ENCODE data around the gene SP9. TPM values are rescaled to one million over a fixed set of nuclear protein-coding genes. Genes with fewer than 3 reads are reported as not detected.

SP9 gene
- total and polyA plus RNA-seq, 9 of the 15 experiments (the other 6 are each of a cell fraction or from before 2014, with no cell fraction given) = 0.04 to 0.23 (median 0.11) TPM; not detected in 3

DNA sequence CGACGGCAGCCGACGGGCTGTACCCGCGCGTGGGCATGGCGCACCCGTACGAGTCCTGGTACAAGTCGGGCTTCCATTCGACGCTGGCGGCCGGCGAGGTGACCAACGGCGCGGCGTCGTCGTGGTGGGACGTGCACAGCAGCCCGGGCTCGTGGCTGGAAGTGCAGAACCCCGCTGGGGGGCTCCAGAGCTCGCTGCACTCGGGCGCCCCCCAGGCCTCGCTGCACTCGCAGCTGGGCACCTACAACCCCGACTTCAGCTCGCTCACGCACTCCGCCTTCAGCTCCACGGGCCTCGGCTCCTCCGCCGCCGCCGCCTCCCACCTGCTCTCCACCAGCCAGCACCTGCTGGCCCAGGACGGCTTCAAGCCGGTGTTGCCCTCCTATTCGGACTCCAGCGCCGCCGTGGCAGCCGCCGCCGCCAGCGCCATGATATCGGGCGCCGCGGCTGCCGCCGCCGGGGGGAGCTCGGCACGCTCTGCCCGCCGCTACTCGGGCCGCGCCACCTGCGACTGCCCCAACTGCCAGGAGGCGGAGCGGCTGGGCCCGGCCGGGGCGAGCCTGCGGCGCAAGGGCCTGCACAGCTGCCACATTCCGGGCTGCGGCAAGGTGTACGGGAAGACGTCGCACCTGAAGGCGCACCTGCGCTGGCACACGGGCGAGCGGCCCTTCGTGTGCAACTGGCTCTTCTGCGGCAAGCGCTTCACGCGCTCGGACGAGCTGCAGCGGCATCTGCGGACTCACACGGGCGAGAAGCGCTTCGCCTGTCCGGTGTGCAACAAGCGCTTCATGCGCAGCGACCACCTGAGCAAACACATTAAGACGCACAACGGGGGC, 2.0 kb downstream of the SP9 start (continued):
- no peak for TF ChIP-seq SRSF1 (IDR thresholded peaks at IDR 0.05; ENCODE audit: low read depth, low read length)
- 0 out of 2 replicates have a peak, but pooled peaks have one; percentile 1 for TF ChIP-seq JUND (IDR thresholded peaks at IDR 0.05; ENCODE audit: borderline replicate concordance, low read depth, low read length)
- no peak for TF ChIP-seq JUND (tag; IDR thresholded peaks at IDR 0.05; ENCODE audit: borderline replicate concordance, low read depth, low read length)
- TF ChIP-seq, protein P1, sequence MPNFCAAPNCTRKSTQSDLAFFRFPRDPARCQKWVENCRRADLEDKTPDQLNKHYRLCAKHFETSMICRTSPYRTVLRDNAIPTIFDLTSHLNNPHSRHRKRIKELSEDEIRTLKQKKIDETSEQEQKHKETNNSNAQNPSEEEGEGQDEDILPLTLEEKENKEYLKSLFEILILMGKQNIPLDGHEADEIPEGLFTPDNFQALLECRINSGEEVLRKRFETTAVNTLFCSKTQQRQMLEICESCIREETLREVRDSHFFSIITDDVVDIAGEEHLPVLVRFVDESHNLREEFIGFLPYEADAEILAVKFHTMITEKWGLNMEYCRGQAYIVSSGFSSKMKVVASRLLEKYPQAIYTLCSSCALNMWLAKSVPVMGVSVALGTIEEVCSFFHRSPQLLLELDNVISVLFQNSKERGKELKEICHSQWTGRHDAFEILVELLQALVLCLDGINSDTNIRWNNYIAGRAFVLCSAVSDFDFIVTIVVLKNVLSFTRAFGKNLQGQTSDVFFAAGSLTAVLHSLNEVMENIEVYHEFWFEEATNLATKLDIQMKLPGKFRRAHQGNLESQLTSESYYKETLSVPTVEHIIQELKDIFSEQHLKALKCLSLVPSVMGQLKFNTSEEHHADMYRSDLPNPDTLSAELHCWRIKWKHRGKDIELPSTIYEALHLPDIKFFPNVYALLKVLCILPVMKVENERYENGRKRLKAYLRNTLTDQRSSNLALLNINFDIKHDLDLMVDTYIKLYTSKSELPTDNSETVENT (CRISPR knock-in tag; IDR thresholded peaks at IDR 0.05) = no peak
- TF ChIP-seq ZNF57 (CRISPR knock-in tag; IDR thresholded peaks at IDR 0.05) = no peak
- TF ChIP-seq, protein P2, sequence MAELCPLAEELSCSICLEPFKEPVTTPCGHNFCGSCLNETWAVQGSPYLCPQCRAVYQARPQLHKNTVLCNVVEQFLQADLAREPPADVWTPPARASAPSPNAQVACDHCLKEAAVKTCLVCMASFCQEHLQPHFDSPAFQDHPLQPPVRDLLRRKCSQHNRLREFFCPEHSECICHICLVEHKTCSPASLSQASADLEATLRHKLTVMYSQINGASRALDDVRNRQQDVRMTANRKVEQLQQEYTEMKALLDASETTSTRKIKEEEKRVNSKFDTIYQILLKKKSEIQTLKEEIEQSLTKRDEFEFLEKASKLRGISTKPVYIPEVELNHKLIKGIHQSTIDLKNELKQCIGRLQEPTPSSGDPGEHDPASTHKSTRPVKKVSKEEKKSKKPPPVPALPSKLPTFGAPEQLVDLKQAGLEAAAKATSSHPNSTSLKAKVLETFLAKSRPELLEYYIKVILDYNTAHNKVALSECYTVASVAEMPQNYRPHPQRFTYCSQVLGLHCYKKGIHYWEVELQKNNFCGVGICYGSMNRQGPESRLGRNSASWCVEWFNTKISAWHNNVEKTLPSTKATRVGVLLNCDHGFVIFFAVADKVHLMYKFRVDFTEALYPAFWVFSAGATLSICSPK (IDR thresholded peaks at IDR 0.05; ENCODE audit: borderline replicate concordance) = no peak
- TF ChIP-seq PURB (CRISPR knock-in tag; IDR thresholded peaks at IDR 0.05; ENCODE audit: low read depth) = no peak
- TF ChIP-seq EHMT2 (IDR thresholded peaks at IDR 0.05) = no peak
- TF ChIP-seq, protein P3, sequence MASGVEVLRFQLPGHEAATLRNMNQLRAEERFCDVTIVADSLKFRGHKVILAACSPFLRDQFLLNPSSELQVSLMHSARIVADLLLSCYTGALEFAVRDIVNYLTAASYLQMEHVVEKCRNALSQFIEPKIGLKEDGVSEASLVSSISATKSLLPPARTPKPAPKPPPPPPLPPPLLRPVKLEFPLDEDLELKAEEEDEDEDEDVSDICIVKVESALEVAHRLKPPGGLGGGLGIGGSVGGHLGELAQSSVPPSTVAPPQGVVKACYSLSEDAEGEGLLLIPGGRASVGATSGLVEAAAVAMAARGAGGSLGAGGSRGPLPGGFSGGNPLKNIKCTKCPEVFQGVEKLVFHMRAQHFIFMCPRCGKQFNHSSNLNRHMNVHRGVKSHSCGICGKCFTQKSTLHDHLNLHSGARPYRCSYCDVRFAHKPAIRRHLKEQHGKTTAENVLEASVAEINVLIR (CRISPR knock-in tag; IDR thresholded peaks at IDR 0.05) = no peak
- TF ChIP-seq, protein P4, sequence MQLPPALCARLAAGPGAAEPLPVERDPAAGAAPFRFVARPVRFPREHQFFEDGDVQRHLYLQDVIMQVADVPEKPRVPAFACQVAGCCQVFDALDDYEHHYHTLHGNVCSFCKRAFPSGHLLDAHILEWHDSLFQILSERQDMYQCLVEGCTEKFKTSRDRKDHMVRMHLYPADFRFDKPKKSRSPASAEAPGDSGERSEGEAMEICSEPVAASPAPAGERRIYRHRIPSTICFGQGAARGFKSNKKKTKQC (CRISPR knock-in tag; IDR thresholded peaks at IDR 0.05) = peak; percentile 94
- no peak for TF ChIP-seq KLF10 (CRISPR knock-in tag; IDR thresholded peaks at IDR 0.05)
- no peak for TF ChIP-seq ZKSCAN8 (CRISPR knock-in tag; IDR thresholded peaks at IDR 0.05)
- no peak for TF ChIP-seq E2F3 (CRISPR knock-in tag; IDR thresholded peaks at IDR 0.05)
- TF ChIP-seq XRCC4 (IDR thresholded peaks at IDR 0.05; ENCODE audit: extremely low read depth, insufficient read depth, insufficient read length) = no peak
- TF ChIP-seq, protein P5, sequence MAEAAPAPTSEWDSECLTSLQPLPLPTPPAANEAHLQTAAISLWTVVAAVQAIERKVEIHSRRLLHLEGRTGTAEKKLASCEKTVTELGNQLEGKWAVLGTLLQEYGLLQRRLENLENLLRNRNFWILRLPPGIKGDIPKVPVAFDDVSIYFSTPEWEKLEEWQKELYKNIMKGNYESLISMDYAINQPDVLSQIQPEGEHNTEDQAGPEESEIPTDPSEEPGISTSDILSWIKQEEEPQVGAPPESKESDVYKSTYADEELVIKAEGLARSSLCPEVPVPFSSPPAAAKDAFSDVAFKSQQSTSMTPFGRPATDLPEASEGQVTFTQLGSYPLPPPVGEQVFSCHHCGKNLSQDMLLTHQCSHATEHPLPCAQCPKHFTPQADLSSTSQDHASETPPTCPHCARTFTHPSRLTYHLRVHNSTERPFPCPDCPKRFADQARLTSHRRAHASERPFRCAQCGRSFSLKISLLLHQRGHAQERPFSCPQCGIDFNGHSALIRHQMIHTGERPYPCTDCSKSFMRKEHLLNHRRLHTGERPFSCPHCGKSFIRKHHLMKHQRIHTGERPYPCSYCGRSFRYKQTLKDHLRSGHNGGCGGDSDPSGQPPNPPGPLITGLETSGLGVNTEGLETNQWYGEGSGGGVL (CRISPR knock-in tag; IDR thresholded peaks at IDR 0.05) = no peak
- TF ChIP-seq, protein P6, sequence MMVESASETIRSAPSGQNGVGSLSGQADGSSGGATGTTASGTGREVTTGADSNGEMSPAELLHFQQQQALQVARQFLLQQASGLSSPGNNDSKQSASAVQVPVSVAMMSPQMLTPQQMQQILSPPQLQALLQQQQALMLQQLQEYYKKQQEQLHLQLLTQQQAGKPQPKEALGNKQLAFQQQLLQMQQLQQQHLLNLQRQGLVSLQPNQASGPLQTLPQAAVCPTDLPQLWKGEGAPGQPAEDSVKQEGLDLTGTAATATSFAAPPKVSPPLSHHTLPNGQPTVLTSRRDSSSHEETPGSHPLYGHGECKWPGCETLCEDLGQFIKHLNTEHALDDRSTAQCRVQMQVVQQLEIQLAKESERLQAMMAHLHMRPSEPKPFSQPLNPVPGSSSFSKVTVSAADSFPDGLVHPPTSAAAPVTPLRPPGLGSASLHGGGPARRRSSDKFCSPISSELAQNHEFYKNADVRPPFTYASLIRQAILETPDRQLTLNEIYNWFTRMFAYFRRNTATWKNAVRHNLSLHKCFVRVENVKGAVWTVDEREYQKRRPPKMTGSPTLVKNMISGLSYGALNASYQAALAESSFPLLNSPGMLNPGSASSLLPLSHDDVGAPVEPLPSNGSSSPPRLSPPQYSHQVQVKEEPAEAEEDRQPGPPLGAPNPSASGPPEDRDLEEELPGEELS (CRISPR knock-in tag; IDR thresholded peaks at IDR 0.05; ENCODE audit: borderline replicate concordance) = peak; percentile 61; the same call in 1 of the 2 replicates
- TF ChIP-seq MBD2 (IDR thresholded peaks at IDR 0.05; ENCODE audit: borderline replicate concordance, low read depth) = no peak
